NCI-H1436 (cell line): Measurements from ENCODE around the gene STEAP4.
"Not testable (repeated sequence)": the region's sequence is repeated elsewhere in the genome, so short reads cannot be mapped to it uniquely, and the experiment has no call there.

Experiments
- DNase-seq: peaks from one replicate; lab custom pipeline; 2025; lab: John Stamatoyannopoulos, UW

STEAP4 gene

GRCh38 chr7:88312061-88312663, 5.5 kb upstream of the STEAP4 start:
- DNase-seq = no peak

DNA sequence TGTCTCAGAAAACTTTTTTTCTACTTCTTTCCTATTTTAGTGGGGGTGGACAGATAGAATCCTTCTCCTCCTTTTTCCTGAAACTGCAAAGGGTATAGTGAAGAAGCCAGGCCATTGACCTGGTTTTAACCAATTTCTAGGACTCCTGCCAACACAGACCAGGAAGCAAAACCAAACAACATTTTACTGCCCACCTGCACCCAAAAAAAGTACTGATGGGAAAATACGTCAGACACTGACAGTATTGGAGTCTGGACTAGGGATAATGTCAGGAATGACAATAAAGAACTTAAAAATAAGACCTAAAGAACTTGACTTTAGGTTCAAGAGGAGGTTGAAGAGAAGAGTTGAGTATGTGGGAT, 5.0 kb upstream of the STEAP4 start:
- no peak for DNase-seq

- DNase-seq = no peak
These were observed 4.4 kb upstream of the STEAP4 start for GRCh38 chr7:88310956-88311674.

GRCh38 chr7:88309819-88310218, 3.1 kb upstream of the STEAP4 start:
- no peak for DNase-seq

GRCh38 chr7:88307823-88308222, 1.1 kb upstream of the STEAP4 start:
- no peak for DNase-seq

- no peak for DNase-seq
These were observed 718 bp upstream of the STEAP4 start for GRCh38 chr7:88307412-88307811.

DNA sequence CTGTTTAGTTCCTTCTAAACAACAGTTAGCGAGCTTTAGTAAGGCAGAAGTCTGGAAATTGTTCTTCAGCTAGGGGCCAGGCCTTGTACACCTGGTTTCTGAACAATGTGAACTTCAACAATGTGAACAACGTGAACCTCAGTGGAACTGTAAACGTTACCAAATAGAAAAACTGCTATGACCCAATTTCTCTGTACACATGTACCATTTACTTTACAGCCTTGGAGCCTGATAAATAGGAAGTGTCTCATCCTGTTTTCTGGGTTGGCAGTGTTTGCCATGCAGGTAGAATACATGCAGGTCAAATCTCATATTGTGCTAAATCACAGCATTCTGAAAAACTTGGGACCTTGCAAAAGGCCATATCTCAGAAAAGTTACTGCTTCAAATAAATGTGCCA, 1.6 kb downstream of the STEAP4 start:
- DNase-seq = no peak

- DNase-seq = no peak
These were observed 4.2 kb downstream of the STEAP4 start for GRCh38 chr7:88302486-88302885.

DNA sequence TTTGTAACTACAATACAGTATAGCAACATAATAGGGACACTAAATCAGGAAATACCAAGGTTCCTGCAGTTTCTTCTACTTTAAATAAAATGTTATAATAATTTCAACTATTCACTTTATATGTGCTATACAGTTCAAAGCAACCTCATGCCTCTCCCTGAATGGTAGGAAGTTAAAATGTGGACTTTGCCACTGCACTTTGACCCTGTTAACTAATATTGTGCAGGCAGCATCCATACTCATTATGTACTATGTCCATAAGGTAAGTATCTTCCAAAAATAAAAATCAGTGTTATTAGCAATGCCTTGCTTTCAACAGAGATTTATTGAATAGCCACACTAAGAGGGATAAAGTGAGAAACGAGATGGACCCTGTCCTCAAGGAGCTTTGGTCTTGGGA, 4.8 kb downstream of the STEAP4 start:
- no peak for DNase-seq

DNA sequence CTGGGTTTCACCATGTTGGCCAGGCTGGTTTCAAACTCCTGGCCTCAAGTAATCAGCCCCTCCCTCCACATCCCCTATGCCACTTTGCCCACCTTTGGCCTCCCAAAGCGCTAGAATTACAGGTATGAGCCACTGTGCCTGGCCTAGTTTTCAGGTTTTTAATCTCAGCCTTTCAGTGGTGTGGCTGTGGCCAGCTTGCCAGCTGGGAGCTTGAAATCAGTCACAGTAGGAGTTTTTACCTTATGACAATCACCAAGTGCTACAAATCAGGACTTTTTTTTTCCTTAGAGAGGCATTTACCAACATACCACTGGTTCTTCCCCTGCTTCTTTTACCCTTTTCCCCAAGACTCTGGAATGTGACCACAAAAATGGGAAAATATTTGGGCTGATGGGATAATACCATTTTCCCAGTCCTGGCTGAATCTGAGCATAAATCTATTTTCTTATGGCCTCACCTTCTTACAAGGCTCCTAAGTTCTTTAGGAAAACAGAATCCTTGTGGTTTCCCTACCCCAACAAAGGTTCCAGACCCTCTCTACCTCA, 6.2 kb downstream of the STEAP4 start:
- no peak for DNase-seq

- no peak for DNase-seq
These were observed 7.6 kb downstream of the STEAP4 start for GRCh38 chr7:88299126-88299525.

- DNase-seq = no peak
These were observed 12.8 kb downstream of the STEAP4 start for GRCh38 chr7:88293866-88294265.

DNA sequence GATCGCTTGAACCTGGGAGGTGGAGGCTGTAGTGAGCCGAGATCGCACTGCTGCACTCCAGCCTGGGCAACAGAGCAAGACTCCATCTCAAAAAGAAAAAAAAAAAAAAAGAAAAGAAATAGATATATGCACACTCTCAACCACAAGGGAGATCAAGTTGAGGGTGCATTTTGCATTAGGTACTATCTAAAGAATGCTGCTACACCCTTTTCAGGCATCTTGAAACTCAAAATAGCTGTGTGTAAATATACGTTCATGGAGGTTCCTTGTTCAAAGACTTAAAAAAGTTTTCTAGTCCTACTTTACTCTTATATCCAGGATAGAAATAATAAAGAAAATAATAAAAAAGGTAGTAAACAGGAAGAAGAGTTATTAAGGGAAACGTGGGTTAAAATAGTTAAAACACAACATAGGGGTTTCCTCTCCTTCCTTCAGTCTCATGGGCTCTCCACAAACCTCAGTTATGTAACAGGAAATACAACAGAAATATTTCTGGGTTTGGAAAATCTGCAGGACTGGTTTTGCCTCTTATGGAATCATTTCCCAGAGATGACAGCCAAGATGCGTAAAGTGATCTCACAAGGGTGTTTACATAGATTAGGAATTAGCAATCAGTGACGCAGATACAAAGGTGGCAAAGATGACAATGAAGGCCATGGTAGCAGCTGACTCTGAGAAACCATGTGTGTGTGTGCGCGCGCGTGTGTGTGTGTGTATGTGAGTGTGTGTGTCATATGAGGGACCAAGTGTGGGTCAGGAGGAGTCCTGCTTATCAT, 15.1 kb downstream of the STEAP4 start:
- DNase-seq = no peak

DNA sequence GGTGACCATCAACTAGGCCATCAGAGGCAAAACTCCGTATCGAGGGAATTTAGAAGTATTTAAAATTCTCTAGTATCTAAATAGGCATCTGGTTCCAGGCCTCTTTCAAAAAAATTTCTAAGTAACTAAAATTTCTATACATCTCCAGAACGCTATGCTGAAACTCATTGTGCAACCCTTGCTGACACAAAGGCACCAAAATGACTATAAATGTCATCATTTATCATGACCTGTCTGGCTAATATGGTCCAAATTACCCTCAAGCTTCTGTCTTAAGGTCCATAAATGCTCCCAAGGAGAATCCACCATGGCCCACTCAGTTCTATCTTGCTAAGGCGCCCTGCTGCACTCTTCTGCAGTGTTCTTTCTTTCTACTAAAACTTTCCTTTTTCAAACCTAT, 16.2 kb downstream of the STEAP4 start:
- DNase-seq = no peak

DNA sequence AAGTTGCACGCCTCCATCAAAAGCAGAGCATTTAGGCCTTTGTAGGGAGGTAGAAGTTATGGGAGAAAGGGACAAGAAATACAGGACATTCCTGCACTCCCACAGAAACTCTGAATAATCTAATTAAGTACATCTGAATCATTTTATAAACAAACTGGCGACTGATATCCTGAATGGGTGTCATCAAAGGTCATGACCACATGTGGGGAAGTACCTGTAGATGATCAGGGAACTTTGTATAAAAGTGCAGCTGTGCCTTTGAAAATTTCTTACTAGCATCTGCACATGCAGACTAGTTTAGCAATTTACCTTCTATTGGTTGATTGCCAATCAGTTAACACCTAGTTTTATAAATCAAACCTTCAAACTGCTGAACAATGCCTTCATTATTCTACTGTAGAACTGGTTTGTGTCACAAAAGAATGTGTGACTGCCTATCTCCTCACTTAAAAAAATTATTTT, 17.1 kb downstream of the STEAP4 start:
- no peak for DNase-seq

DNA sequence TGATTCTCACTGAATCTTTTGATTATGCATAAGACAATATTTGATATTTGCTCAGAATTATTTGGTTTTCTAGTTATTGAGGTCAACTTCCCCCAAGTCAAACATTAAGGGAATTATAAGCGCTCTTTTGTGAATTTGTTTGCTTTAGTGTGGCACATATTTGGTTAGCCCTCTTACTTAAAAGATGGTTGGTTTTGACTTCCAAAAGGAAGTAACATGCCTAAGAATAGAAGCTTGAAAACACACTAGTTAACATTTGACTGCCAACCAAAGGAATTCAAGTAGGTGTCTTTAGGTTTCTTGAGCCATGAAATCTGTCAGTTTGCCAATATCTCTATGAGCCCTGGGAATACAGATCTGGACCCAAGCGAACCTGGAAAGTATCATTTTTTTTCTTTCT, 24.9 kb downstream of the STEAP4 start:
- DNase-seq = no peak

DNA sequence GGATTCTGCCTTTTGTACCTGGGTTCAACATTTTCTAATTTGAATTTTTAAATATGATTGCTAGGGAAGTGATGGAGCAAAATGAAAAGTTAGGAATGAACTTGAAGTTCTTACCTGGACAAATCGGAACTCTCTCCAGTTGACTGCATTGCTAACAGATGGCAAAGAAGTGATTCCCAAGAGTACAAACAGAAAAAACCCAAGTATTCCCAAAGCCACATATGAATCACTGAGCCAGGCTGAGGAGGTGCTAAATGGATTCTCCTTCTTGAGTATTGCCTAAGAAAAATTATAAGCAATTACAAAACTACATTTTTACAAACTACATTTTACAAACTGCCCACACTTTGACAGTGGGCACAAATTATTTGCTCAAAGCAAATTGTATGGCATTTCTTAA, 25.9 kb downstream of the STEAP4 start:
- DNase-seq = no peak

DNA sequence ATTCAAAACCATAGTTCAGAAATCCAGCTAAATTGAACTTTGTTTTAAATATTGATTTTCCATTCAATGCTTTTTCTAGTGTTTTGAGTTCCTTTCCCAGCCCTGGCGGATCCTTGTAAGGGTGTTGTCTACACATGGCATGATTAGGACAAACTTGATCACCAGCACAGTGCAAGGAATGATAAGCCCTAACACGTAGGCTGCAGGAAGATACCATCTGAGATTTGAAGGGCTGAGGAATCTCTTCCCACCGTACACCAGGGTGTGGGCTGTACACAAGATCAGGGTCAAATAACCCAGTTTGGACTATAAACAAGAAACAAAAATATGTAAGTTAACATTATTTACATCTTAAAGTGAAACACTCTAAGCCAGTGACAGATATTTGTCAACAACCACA, 27.4 kb downstream of the STEAP4 start:
- DNase-seq = no peak

- no peak for DNase-seq
These were observed 27.8 kb downstream of the STEAP4 start for GRCh38 chr7:88278881-88279280.

- no peak for DNase-seq
These were observed 30.0 kb downstream of the STEAP4 start for GRCh38 chr7:88276605-88277153.

DNA sequence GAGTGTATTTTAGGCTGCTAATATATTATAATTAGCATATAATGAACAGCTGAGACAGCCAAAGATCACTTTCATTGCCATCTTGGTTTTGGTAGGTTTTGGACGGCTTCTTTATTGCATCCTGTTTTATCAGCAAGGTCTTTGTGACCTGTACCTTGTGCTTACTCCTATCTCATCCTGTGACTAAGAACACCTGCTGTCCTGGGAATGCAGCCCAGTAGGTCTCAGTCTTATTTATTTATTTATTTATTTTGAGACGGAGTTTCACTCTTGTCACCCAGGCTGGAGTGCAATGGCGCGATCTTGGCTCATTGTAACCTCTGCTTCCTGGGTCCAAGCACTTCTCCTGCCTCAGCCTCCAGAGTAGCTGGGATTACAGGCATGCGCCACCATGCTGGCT, 31.8 kb downstream of the STEAP4 start:
- DNase-seq = not testable (repeated sequence)

DNA sequence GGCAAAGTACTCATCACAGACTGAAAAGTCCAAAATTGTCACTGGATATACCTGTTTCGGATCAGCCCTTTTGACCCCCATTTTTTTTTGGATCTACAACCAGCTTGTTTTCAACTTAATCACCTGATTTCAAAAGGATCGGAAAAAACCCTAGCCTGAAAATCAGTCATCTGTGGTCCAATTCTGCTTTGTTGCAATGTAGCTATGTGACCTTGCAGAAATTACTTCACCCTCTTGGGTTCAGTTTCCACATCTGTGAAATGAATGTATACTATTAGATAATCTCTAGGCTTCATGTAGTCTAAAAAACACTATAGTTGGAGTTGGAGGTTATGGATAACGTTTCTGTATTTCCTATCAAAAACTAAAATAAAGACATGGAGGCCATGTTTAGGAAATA, 37.1 kb downstream of the STEAP4 start:
- no peak for DNase-seq

DNA sequence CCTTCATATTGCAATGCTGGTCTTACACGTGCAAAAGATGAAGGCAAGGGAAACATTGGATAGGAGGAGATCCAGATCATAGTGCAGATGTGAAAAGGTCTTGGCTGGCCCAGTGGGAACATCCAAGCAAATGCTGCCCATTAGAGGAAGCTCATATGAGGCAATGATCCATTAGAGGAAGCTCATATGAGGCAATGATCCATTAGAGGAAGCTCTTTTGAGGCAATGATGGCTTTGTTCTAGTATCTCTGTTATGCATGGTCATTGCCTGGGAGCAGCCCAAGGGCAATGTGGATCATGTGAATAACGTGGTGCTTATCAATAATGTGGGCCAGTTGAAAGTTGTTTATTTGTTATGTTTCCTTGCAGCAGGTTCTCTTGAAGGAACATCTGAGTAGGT, 37.8 kb downstream of the STEAP4 start:
- DNase-seq = no peak
